Activated T-cell treated with anti-CD3 and anti-CD28 coated beads for 48 hours (primary cell): ENCODE measurements around the gene GPRASP3.
A peak's percentile ranks its signal among the peaks of the same experiment; 100 is the strongest.
"Not testable (repeated sequence)": the region's sequence is repeated elsewhere in the genome, so short reads cannot be mapped to it uniquely, and the experiment has no call there.

Experiments
- DNase-seq: peaks from one replicate; pipeline ENCODE4 v3.0.0-alpha.2; 2020; ENCODE audit warnings: low read depth

GPRASP3 gene, protein sequence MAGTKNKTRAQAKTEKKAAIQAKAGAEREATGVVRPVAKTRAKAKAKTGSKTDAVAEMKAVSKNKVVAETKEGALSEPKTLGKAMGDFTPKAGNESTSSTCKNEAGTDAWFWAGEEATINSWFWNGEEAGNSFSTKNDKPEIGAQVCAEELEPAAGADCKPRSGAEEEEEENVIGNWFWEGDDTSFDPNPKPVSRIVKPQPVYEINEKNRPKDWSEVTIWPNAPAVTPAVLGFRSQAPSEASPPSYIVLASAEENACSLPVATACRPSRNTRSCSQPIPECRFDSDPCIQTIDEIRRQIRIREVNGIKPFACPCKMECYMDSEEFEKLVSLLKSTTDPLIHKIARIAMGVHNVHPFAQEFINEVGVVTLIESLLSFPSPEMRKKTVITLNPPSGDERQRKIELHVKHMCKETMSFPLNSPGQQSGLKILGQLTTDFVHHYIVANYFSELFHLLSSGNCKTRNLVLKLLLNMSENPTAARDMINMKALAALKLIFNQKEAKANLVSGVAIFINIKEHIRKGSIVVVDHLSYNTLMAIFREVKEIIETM

DNA sequence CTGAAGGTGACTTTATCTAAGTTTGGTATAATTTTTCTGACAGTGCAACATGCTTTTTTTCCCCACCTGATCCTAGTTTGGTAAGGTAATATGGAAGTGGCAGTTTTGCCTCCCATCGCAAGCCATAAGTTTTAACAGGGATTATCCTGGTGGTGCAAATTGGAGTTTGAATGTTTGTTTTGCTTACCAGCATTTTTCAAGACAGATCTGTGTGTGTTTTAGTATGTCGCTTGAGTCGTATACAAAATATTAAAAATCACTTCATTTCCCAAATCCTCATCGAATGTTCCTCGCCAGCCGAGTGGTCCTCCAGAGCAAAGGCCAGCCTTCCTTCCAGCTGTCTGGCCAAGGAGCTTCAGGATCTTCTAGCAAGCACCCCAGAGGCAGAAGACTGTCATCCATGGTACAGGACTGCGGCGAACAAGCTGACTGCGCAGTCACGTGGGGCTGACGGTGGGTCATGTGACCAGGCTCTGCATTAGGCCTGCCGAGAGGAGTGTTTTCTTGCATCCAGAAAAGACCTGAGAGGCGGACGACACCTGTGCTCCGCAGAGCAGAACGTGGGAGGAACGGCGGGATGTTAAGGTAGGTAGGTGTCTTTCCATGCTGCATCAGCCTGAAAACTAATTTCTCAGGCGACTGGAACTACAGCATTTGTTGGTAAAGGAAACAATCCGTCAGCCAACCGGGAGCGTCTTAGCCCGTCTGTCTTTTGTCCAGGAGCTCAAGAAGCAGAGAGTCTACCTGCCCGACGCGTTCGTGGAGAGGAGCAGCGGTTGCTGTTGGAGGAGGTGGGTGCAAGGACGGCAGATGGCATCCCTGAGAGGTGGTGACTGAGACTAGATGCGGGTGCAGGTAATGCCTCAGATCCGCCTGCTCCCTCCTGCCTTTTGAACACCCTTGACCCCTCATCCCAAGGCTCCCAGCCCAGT lies at the start of gene GPRASP3:
TSS of gene GPRASP3 (plus strand) at position 507 of the 932 bp plus-strand sequence. CDS start 28,253 bp downstream, outside the sequence.
- DNase-seq = peak; percentile 60

DNA sequence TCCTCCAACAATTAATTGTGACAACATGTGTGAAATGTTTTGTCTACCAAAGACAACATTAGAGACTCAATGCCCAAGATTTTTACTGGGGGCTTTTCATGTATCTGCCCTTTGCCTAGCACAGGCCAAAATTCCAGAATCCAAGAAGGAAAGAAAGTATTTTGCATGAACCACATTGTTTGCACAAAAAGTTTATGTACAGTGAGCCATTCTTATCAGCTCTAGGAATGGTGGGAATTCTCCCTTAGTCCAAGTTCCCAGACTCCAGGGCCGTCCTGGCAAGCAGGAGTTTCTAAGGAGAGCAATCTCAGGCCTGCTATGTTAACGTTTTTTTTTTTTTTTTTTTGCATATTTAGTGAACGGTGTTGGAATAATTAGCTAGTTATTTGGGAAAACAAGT lies 47.7 kb upstream of the GPRASP3 start:
- no peak for DNase-seq

DNA sequence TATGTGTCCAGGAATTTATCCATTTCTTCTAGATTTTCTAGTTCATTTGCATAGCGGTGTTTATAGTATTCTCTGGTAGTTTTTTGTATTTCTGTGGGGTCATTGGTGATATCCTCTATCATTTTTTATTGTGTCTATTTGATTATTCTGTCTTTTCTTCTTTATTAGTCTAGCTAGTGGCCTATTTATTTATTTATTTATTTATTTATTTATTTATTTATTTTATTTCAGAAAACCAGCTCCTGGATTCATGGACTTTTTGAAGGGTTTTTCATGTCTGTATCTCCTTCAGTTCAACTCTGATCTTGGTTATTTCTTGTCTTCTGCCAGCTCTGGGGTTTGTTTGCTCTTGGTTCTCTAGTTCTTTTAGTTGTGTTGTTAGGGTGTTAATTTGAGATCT lies 43.1 kb upstream of the GPRASP3 start:
- DNase-seq = not testable (repeated sequence)

DNA sequence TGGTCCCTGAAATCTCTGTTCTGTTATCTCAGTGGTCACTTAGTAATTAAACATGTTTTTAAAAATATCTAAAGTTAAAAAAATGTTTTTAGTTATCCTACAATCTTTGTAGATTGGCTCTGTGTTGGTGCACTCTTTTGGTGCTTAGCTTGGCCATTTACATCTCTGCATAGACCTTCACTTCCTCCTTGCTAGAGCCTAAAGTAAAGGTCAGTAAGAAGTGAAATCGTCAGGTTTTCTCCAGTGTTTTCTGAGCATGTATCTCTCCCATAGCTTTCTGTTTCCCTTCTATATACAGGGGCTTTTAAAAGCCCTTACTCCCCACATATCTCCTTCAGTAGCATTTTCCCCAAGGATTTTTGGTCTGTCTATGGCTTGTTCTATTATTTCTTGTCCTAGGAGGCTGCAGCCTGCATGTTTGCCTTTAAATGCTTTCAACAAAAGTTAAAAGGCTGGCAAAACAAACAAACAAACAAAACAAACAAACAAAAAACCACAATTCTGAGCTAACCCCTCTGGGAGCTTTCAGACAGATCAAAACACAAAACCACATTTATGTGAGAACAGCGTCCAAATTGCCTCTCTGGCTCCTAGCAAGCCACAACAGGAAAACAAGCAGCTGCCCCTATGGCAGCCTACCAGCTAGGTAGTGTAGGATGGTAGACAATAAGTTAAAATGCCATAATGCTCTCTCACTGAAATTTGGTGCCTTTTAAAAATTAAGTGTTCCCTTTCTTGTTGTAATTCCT lies 35.6 kb upstream of the GPRASP3 start:
- no peak for DNase-seq

DNA sequence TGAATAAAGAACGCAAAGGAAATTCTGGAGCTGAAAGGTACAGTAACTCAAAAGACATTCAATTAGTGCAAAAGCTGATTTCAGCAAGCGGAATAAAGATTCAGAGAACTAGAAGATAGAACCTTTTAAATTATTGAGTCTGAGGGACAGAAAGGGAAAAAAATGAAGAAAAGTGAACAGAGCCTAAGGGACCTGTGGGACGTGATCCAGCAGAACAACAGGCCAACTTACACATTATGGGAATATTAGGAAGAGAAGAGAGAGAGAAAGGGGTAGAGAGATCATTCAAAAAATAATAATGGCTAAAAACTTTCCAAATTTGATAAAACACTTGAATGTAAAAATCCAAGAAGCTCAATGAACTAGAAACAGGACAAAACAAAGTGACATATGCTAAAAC lies 25.8 kb upstream of the GPRASP3 start:
- no peak for DNase-seq

DNA sequence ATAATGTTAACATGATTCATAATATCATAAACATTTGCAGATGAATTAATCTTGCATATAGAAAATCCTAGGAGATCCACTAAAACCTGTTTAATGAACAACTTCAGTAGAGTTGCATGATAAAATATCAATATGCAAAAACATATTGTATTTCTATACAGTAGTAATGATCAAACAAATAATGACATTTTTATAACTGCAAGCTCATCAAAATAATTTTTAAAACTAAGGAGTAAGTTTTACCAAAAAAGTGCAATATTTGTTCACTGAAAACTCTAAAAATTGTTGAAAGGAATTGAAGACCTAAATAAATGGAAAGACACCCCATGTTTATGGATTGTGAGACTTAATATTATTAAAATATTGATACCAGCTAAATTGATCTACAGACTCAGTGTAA lies 24.2 kb upstream of the GPRASP3 start:
- DNase-seq = no peak

DNA sequence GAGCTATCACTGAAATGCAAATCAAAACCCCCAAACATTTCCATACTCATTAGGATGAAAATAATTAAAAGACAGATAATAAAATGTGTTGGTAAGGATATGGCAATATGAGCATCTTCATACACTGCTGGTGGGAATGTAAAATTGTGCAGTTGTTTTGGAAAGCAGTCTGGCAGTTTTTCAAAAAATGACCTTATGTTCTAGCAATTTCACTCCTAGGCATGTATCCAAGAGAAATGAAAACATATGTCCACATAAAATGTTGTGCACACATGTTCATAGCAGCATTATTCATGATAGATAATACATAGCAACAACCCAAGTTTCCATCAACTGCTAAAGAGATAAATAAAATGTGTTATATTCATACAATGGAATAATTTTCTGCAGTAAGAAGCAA lies 23.0 kb upstream of the GPRASP3 start:
- DNase-seq = no peak

DNA sequence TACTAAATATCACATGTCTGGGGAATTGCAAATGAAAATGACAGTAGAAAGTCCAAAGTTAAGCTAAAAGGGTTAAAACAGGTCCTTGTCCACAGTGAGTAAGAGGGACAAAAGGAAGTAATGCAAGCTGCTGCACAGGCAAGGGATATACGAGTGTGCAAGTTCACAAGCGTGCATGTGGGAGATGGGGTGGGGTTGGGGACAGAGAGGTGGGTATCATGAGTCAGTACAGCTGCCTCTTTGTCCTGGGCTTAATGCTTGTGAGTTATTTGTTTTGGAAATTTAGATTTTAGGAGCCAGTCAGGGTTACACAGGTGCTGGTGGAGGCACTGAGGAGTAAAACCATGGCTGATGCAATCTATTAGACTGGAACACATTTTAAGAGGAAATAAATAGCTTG lies 11.6 kb upstream of the GPRASP3 start:
- DNase-seq = no peak

DNA sequence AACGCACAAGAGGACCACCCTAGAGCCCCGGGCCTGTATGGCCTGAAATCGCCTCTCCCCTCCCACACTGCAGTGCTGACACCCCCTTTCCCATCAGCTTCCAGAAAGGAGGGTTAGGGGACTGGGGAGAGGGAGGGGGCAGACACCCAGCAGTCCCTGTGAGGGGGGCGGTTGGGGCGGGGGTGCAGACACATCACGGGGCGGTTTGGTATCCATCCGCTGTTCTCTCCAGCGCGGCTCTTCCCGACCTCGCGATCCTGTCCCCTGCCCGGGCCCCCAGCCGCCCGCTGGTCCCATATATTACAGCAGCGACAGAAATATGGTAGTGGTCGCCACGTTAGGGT lies 8.7 kb upstream of the GPRASP3 start:
- DNase-seq = no peak

DNA sequence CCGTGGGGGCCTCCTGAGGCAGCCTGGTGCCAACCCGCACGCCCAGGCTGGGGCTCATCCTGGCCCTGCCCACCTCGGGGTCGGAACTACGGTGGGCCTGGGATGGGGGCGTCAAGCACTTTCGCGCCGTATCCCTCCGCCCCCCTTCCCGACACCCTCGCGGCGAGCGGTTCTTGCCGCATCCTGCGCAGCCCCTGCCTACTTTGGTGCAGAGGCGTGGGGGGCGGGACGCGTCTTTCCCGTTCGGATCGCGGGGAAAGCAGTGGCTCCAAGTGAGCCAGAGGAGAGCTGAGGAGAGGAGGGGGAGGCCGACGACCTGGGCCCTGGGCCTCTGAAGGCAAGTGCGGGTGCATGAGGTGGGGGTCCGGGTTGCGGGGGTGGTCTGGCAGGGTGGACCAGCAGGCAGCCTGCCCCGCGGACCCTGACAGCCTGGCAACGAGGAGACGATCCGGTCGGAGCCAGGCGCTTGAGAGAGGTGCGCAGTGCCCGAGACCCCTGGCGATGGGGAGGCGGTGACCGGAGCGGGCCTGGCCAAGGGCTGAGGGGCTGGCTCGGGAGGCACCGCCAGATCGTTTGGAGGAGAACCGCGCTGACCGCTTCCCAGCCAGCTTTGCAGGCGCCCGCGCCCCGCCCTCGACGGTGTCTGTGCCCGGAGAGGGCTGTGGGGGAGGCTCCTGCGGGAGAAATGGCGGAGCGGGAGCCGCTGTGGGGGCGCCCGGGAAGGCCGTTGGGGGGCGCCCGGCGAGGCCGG lies 8.2 kb upstream of the GPRASP3 start, which contains the start of gene GPRASP2:
TSS of gene GPRASP2 (plus strand) at position 233 of the 751 bp plus-strand sequence. CDS start 2,422 bp downstream, outside the sequence.
- no peak for DNase-seq

DNA sequence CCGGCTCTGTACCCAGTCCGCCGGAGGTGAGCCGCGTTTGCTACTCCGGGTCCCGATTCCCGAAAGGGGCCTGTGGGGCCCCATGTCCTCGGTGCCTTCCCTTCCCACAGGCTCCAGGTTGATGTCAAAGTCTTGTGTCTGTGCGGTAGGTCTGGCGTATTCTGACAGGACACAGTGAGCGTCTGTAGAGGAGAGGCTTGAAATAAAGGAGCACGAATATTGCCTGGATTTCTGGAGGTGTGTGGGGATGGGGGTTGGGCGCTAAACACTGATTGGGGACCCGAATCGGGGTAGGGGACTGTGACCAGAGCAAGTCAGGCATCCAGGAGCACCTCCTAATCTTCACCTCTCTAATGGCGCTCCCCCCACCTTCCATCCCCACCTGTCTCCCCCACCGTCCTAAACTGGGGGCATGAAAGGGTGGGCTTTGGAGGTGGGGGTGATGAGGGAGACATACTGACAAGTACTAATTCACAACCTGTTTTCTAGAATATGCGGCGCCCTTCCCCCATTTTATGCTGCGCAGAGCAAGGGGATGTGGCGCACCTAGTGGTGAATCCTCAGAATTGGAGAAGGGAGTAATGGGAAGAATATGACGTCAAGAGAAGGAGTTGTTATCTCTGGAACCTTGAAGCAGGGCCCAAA lies 7.4 kb upstream of the GPRASP3 start:
- DNase-seq = no peak

DNA sequence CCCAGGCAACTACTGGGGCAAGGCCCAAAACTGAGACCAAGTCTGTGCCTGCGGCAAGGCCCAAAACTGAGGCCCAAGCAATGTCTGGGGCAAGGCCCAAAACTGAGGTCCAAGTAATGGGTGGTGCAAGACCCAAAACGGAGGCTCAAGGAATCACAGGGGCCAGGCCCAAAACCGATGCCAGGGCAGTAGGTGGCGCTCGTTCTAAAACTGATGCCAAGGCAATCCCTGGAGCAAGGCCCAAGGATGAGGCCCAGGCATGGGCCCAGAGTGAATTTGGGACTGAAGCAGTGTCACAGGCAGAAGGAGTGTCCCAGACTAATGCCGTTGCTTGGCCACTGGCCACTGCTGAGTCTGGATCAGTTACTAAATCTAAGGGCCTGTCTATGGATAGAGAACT lies 5.5 kb upstream of the GPRASP3 start:
- DNase-seq = no peak

DNA sequence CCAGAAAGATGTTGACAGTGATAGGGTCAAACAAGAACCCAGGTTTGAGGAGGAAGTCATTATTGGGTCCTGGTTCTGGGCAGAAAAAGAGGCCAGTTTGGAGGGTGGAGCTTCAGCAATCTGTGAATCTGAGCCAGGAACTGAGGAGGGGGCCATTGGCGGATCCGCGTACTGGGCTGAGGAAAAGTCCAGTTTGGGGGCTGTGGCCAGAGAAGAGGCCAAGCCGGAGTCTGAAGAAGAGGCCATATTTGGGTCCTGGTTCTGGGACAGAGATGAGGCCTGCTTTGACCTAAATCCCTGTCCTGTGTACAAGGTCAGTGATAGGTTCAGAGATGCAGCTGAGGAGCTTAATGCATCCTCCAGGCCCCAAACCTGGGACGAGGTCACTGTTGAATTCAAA lies 4.6 kb upstream of the GPRASP3 start:
- DNase-seq = no peak

DNA sequence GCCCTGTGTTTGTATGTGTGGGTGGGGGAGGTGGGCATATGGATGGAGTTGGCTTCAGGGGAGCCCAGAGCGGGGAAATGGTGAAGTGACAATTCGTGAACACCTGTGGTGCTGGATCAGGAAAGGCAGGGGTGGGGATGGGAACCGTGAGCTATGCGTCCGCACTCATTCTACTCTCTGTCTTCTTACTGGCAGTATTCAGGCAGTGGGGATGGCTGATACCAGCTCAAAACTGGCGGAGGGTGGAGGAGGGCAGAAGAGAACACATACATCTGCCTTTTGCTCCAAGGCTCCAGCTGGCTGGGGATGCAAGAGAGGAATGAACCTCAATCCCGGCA lies 595 bp downstream of the GPRASP3 start:
- DNase-seq = not testable (repeated sequence)

DNA sequence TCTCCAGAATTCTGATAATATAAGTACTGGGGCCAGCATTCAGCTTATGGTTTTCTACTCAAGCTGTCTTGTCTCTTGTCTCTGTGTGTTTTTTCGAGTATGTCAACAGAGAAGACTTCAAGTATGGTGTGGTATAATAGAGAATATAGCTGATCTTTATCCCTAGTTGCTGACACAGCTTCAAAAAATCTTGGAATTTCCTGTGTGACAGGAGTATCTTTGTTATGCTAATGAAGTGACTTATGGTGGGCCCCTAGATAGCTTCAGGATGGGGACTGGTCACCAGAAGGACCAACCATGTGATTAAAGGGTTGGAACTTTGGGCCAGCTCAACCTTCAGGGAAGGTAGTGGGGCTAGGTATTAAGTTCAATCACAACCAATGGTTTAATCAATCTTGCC lies 2.9 kb downstream of the GPRASP3 start:
- no peak for DNase-seq

DNA sequence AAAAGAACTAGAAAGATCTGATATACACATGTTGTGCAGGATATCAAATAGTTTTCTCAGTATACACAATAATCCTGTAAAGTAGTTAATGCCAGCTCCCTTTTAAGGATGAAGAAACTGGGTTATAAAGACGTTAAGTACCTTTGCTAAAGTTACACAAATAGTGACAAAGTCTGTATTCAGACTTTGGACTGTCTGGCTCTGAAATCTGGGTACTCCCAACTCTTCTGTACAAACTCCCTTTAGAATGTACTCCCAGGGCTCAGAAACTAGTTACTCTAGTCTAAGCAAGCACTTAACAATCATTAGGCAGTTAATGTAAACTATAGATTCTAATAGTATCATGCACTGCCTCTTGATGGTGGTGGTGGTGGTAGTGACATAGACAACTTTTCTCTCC lies 7.2 kb downstream of the GPRASP3 start:
- no peak for DNase-seq

DNA sequence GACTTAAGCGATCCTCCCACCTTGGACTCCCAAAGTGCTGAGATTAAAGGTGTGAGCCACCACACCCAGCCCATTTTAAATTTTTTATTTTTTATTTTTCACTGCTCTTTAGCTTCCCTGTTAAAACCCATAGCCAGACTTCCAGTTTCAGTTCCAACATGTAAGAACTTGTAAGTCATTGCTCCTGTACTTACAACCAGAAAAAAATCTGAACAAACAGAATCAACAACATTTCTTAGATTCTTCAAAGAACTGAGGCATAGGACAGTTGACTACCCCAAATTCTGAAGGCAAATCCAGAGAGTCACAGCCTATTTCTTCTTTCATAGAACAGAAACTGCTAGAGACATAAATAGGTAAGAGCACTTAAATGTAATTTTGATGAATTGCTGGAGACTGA lies 8.1 kb downstream of the GPRASP3 start:
- DNase-seq = no peak

DNA sequence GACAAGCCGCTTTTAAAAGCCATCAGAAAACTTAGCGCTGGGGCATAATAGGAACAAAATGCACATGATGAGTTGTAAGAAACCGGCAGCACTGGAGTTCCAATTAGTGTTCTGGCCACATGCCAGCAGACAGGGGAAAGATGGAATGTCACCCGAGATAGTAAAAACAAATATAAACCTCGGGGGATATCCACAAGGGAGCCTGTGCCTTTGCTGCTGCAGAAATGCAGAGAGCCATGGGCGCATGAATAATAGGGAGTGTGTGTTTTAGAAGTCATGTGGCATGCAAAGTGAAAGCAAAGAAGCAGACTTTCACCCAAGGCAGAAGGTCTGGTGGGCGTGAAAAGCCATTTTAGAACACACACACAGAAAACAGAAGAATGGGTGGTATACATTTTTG lies 19.1 kb downstream of the GPRASP3 start:
- no peak for DNase-seq

DNA sequence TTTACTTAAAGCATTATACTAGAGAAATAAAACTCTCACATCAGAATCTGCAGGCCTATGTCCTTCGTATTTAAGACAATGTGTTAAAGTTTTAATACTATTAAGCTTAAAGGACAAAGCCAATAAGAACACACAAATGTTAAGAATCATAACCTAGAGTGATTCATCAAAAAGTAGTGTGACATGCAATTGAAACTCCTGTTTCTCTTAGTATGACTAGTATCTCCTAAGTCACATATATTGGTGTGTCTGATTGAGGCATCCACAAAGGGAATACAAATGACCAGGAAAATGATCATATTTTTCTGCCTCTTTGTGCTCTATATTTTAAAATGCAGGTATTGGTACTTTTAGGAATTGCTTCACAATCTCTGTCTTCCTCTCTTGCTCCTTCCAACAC lies 23.8 kb downstream of the GPRASP3 start:
- DNase-seq = no peak

DNA sequence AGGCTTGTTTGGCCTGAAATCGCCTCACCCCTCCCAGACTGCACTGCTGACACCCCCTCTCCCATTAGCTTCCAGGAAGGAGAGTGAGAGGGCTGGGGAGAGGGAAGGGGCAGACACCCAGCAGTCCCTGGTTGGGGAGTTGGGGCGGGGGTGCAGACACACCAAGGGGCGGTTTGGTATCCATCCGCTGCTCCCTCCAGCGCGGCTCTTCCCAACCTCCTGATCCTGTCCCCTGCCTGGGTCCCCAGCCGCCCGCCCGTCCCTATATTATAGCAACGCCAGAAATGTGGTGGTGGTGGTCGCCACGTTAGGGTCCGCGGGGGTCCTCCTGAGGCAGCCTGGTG lies 24.9 kb downstream of the GPRASP3 start:
- DNase-seq = no peak
